ENCODE results near the gene PPIE. TPM values are rescaled to one million over a fixed set of nuclear protein-coding genes. Genes with fewer than 3 reads are reported as not detected.

Gene PPIE
- total RNA-seq, 1 experiment from 2014 or later = 42.5 TPM

- no peak for DNase-seq (ENCODE audit: low spot score)
- TF ChIP-seq CREB1 (CRISPR knock-in tag; IDR thresholded peaks at IDR 0.05) (no peak), MXD4 (CRISPR knock-in tag; IDR thresholded peaks at IDR 0.05; ENCODE audit: borderline replicate concordance) (no peak), ZNF232 (CRISPR knock-in tag; IDR thresholded peaks at IDR 0.05) (no peak), ATF3 (CRISPR knock-in tag; conservative IDR thresholded peaks at IDR 0.05) (no peak), TEAD4 (CRISPR knock-in tag; IDR thresholded peaks at IDR 0.05) (no peak), CTCF (IDR thresholded peaks at IDR 0.05) (no peak), ZNF423 (CRISPR knock-in tag; IDR thresholded peaks at IDR 0.05) (no peak), CREM (CRISPR knock-in tag; IDR thresholded peaks at IDR 0.05) (no peak), GRHL2 (CRISPR knock-in tag; IDR thresholded peaks at IDR 0.05; ENCODE audit: insufficient replicate concordance, severe bottlenecking) (no peak), NR2C2 (CRISPR knock-in tag; IDR thresholded peaks at IDR 0.05) (no peak), ATF6 (CRISPR knock-in tag; IDR thresholded peaks at IDR 0.05) (no peak), SOX15 (CRISPR knock-in tag; IDR thresholded peaks at IDR 0.05) (no peak), HMGA2 (CRISPR knock-in tag; IDR thresholded peaks at IDR 0.05) (no peak), NR3C1 (CRISPR knock-in tag; conservative IDR thresholded peaks at IDR 0.05; ENCODE audit: low read depth) (no peak), PRDM15 (CRISPR knock-in tag; IDR thresholded peaks at IDR 0.05) (no peak), ATF2 (CRISPR knock-in tag; IDR thresholded peaks at IDR 0.05; ENCODE audit: borderline replicate concordance, low read depth) (no peak), PRRX2 (CRISPR knock-in tag; IDR thresholded peaks at IDR 0.05) (no peak), RELA (CRISPR knock-in tag; IDR thresholded peaks at IDR 0.05; ENCODE audit: borderline replicate concordance) (no peak)
- Mint-ChIP-seq H3K4me3 (no peak overlapping the region), H3K9me3 (no peaks in the 10 kb centered on the region), H3K27ac (no peak overlapping the region), H3K36me3 (no peaks in the 10 kb centered on the region), H3K27me3 (ENCODE audit: low read depth) (peaks cover 100% of the 10 kb centered on the region), H3K4me1 (no peaks in the 10 kb centered on the region)
- POLR2A ChIA-PET = no interaction called here
- no peak for ATAC-seq
- CTCF ChIA-PET = interaction anchor here (0.6 to 0.8 kb wide), 2 partner anchors 12 to 126 kb away, joined by 3 read pairs; no protein-coding TSS in a partner anchor
These were observed 6.0 kb upstream of the PPIE start for GRCh38 chr1:39732730-39733129.

GRCh38 chr1:39733161-39733560, 5.5 kb upstream of the PPIE start:
- ATAC-seq = no peak
- H3K36me3 Mint-ChIP-seq = no peaks in the 10 kb centered on the region
- peaks cover 100% of the 10 kb centered on the region for H3K27me3 Mint-ChIP-seq (ENCODE audit: low read depth)
- no peak overlapping the region for H3K4me3 Mint-ChIP-seq
- H3K4me1 Mint-ChIP-seq = no peaks in the 10 kb centered on the region
- no peak for DNase-seq (ENCODE audit: low spot score)
- H3K9me3 Mint-ChIP-seq = no peaks in the 10 kb centered on the region
- TF ChIP-seq IRF2 (CRISPR knock-in tag; IDR thresholded peaks at IDR 0.05; ENCODE audit: borderline replicate concordance, low read depth) (no peak), ZBTB21 (CRISPR knock-in tag; IDR thresholded peaks at IDR 0.05; ENCODE audit: borderline replicate concordance) (no peak)
- no peak overlapping the region for H3K27ac Mint-ChIP-seq
- CTCF ChIA-PET = no interaction called here
- POLR2A ChIA-PET = no interaction called here
